HG03196 (cell line): ENCODE measurements around the gene DDX51.
"Not testable (repeated sequence)": the region's sequence is repeated elsewhere in the genome, so short reads cannot be mapped to it uniquely, and the experiment has no call there.

Experiments used
- ATAC-seq: cut with Tn5 transposase; IDR thresholded peaks from one replicate; pipeline ENCODE4 v1.9.1; 2021; ENCODE audit not compliant: unreplicated experiment

The DDX51 gene

DNA sequence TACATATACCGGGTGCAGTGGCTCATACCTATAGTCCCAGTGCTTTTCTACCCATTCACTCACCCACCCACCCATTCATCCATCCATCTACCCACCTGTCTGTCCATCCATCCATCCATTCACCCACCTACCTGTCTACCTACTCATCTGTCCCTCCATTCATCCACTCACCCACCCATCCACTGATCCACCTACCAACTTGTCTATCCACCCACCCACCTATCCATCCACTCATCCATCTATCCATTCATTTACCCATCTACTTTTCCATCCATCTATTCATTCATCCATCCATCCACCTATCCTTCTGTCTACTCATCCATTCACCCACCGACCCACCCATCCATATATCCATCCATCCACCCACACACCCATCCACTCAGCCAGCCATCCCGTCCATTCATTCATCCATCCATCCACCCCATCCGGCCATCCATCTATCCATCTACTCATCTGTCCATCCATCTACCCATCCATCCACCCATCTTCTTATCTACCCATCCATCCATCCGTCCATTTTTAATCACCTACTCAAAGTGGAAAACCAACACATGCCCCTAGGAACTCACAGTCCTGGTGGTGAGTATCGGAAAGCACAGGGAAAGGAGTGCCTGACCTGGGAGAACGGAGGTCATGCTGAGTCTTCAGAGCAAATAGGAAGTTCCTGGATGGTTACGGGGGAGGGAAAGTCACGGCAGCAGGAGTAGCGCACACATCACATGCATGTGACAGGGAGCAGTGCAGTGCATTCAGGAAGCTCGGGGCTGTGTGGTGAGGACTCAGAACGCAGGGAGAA lies 20.0 kb downstream of the DDX51 start:
- ATAC-seq = no peak

DNA sequence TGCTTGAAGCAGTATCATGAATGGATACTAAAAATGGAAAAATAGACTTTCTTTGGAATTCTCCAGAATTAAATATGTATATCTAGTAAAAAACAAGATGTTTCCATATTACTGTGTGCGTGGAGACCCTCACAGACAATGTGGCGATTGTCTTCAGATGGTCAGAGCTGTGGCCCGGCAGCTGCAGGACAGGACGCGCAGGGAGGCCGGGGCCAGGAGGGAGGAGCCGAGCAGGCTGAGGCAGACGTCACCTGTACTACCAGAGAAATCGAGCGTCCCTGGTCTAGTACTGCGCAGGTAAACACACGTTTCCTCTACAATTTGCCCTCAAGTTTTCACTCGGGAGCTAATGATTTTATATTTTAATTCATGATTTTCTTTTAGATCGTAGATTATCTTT lies 22.8 kb downstream of the DDX51 start:
- ATAC-seq = no peak

DNA sequence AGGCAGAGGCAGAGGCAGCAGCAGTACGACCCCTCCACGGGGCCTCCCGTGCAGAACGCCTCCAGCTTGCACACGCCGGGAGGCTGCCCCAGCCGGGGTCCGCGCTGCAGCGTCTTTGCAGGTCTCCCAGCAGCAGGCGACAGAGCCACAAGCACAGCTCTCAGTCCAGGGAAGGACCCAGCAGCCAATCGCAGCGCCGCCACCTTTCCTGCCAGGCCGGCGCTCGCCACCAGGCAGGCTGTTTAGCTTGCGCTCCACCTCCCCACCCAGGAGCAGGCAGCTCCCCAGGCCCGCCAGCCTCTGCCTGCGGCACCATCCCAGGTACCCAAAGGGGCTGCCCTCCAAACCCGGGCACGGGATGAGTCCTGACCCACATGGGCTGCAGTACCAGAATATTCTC lies 25.2 kb downstream of the DDX51 start:
- ATAC-seq = no peak

DNA sequence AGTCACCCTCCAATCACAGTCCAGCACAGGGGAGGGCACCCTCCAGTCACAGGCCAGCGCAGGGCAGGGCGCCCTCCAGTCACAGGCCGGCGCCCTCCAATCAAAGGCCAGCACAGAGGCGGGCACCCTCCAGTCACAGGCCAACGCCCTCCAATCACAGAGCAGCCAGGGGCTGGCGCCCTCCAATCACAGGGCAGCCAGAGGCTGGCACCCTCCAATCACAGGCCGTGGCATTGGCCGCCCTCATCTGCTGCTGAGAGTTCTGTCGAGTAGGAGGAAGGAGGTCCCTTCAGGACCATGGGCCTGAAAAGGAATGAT lies 26.6 kb downstream of the DDX51 start:
- no peak for ATAC-seq

DNA sequence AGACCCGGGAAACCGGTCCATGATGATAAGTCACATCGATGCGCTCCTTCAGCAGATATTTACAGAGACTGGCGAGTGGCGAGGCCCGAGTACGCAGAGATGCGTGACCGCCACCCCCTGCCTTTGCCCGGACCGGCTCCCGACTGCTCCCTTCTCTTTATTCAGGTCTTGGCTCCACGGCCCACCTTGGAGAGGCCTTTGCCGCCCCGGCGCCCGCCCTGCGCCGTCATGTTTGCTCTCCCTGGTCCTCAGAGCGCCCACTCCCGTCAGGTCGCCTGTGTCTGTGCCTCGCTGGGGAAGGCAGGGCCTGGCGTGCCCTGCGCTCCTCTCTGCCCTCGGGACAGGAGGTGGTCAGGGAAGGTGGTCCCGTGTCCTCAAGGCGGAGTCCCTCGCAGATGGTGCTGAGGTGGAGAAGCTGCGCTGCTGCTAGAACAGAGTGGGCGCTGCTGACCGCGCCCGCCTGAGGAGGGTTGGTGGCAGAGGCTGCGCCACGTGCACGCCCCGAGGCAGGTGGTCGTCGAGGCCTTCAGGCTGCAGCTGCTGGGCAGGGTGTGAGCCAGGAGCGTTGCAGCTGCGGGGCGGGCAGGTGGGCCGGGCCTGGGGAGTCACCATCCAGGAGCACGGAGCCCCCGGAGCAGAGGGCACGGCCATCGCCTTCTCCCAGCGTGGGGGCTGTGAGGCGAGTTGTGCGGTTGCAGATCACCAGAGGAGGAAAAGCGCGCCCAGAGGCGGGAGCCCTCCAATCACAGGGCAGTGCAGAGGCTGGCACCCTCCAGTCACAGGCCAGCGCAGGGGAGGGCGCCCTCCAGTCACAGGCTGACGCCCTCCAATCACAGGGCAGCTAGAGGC lies 27.2 kb downstream of the DDX51 start:
- no peak for ATAC-seq

DNA sequence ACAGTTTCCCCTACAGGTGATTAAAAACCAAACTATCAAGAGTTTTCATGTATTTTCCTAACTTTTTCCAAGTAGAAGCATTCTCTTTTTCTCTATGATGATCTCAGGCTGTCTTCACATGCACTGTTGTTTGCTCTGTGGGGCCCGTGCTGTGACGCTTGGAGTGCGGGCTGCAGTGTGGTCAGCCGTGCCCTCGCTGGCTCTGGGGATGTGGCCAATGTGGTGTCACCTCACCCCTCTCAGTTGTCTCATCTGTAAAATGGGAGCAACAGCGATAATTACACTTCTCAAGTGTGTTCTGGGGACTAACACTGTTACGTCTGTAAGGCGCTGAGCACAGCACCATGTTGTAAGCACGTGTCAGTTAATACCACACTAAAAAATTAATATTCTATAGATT lies 28.6 kb downstream of the DDX51 start:
- no peak for ATAC-seq

DNA sequence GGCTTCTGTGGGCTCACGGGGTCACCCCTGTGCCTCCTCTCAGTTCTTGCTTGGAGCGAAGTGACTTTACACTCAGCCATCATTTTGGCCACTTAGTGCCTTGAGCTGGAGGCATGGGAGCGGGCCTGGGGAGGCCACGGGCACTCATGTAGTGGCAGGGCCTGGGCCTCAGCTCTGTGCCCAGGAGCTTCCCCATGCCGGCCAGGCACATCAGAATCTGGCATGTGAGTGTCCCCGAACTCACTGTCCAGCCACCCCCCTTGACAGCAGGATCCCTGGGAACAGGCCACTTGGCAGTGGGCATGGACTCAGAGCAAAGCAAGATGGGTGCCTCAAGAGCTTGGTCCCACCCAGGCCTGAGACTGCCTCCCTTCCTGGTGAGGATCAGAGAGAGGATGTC lies 29.5 kb downstream of the DDX51 start:
- no peak for ATAC-seq

DNA sequence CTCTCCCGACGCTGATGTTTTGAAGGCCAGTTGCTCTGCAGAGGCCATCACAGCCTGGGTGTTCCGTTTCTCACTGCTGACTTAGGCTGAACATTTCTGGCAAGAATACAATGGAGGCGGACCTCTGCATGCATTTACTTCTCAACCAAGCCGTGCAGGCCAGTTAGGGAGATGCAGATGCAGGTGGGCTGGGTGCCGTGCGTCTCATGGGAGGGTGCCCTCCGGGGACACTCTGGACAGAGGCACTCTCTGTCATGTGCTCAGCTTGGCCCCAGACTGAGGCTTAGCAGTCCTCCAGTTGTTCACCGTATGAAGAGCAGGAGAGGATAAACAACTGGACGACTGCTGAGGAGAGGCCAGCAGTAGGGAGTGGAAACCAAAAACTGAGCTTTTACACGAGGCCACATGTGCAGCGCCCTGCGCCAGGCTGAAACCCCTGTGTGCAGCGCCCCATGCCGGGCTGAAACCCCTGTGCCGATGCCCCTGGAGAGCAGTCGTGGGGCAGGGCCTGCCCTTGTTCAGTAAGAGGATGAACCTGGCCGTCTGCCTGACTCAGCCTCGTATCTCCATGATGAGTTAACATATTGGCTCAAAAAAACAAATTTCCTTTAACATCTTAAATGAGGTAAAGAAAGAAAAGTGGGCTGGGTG lies 32.3 kb downstream of the DDX51 start:
- no peak for ATAC-seq

DNA sequence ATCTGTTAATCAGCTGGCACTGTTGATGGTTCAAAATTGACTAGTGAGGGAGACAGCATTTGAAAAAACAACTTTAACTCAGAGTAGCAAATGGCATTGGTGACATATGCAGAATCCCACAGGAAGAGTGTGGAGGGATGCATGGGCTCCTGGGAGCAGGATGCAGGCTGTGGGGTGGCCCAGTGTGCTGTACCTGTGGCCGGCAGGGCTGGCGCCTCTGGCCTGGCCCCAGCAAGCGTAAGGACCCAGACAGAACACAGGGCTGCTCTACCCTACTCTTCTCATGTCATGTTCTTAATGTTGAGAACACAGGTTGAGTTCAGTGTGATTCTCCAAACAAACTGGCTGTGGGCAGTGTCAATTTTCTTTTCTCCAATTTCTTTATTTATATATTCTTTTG lies 33.4 kb downstream of the DDX51 start:
- ATAC-seq = no peak

DNA sequence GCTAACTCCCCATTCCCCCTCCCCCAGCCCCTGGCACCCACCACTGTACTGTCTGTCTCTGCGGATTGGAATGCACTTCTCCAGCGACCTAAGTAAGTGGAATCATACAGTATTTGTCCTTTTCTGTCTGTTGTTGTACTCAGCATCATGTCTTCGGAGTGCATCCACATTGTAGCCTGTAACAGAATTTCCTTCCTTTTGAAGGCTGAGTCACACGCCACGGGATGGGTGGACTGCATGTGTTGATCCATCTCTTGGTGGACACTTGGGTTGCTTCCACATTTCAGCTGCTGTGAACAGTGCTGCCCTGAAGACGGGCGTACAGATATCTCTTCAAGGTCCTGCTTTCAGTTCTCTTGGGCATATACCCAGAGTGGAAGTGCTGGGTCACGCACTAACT lies 34.4 kb downstream of the DDX51 start:
- ATAC-seq = no peak

DNA sequence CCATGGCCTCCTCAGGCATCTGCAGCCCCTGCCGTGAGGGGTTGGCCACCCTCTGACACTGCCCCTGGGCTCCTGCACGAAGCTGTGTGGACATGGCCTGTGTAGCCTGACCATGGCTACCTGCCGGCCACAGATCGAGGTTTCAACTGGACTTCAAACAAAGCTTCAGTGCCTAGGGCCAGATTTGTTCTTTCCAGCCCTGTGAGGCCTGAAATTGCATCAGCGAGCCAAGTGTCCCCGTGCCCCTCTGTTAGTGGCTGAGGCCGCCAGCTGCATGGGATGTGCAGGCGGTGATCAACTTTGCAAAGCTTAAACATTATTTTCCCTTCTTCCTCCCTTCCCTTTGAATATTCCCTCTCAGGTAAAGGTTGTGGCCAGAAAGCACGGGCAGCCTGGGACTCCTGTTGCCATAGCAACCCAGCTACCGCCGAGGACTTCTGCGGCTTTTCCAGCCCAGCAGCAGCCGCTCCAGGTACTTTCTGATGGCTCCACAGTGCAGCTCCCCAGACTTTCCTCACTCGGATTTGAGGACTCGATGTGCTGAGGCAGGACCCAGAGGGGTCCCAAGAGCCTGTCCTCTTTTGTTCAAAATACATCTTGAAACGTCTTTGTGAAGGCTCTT lies 35.8 kb downstream of the DDX51 start:
- ATAC-seq = no peak

DNA sequence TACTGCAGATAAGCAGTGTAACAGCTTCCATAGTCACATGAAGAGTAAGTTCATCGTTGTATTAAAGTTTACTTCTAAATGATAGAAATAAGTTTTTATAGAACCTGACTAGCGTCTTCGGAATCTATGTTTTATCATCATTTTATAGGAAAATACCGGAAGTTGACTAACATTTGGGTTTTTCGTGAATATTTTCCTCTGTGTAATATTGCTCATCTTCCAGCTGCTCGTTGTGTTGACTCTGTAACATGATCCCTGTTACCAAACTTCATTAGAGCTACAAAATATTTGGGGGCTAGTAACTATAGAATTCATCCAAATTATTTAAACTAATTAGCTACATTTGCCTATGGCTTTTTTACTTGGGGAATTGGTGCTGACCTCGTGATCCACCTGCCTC lies 37.2 kb downstream of the DDX51 start:
- no peak for ATAC-seq

DNA sequence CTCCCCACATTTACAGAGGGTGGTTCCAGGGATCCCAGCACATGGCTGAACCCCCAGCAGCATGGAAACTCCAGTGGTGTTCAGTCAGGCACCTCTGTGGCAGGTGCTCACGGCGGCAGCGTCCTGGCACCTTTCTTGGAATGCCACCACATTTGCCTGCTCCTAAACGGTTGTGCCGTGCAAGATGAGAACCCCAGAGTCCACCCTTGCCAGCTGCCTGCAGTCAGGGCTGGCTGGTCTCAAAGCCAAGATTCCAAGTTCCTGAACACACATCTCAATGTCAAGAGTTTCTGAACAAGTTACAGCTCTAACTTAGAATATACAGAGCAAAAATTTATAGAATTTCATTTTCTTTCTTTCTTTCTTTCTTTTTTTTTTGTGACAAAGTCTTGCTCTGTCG lies 38.7 kb downstream of the DDX51 start:
- ATAC-seq = no peak

DNA sequence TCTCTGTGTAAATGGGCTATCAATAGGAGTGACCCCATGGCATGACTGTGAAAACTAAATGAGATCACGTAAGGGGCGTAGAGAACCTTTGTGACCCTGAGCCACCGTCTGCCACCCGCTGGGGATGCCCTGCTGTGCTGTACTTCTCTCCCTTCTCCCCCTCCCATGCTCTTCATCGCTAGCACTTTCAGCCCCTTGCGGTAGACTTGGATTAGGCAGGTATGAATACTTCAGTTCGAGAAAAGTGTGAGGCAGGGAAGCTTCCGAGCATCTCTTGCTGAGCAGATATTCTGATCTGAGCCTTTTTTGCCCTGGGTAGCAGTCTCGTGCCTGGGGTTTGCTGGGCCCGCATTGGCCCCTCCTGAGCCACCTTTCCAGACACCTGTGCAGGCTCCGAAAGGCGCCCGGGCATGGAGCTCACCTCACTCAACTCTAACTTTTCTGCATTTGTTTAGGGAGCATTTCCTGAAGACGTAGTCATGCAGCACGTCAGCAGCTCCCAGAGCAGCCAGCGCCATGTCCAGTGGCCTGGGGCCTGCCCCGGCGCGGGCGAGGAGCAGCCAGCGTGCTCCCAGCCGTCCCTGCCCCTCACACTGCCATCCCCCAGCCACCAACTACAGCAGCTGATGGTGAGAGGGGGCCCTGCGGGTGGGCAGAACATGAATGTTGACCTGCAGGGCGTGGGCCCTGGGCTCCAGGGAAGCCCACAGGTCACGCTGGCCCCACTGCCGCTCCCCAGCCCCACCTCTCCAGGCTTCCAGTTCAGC lies 40.4 kb downstream of the DDX51 start:
- no peak for ATAC-seq

DNA sequence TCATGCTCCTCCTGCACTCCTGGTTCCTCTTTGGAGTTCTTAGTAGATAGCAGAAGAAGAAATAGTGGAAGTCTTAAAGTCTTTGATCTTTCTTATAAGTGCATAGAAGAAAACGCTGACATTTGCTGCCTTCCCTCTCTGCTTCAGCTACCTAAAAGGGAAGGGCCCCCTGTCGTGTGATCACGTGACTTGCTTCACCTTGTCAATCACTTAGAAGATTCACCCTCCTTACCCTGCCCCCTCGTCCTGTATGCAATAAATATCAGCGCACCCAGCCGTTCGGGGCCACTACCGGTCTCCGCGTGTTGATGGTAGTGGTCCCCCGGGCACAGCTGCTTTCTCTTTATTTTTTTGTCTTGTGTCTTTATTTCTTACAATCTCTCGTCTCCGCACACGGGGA lies 41.0 kb downstream of the DDX51 start:
- ATAC-seq = not testable (repeated sequence)

DNA sequence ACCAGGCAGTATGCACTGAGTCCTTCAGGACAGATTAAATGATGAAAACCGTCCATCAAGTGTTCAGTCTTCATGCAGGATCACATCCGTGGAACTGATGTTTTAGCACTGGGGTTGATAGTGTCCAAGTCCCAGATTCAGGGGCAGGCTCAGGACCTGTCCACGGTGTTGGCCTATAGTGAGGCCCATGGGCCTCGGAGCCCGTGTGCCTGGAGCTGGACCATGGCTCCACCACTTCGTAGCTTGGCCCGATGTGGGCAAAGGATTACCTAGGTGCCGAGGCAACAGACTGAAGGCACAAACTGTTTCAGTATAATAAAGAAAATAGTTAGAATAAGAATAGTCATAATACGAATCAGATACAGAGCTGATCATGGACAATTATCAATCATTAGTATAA lies 41.8 kb downstream of the DDX51 start:
- ATAC-seq = no peak

DNA sequence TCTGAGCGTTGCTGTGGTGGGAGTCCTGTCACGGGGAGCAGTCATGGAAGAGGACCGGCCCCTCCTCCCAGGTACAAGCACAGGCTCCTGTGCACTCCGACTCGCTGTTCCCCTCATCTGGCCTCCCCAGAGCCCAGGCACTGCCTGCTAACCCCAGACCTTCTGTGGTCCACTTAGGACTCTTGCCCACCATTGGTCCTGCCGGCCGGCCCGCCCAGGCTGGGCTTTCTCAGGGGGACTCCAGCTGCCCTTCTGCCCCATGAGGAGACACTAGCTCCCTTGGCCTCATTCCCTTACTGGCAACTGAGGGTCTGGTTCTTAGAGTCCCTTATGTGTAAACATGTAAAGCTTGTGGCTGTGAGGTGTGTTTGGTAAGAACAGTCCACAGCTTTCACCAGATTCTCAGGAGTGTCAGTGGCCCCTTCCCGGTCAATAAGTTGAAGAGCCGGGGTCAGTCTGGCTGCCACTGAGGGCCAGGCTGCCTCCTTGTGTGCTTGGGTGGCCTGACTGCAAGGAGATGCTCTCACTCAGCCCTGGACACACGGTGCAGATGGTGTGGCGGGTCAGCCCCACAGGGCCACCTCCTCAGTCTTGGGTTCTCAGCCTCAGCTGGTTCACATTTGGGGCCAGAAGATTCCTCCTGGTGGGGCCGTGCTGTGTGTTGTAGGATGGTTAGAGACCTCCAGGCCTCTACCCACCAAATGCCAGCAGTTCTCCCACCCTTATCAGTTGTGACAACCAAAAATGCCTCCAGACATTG lies 43.6 kb downstream of the DDX51 start:
- ATAC-seq = no peak

DNA sequence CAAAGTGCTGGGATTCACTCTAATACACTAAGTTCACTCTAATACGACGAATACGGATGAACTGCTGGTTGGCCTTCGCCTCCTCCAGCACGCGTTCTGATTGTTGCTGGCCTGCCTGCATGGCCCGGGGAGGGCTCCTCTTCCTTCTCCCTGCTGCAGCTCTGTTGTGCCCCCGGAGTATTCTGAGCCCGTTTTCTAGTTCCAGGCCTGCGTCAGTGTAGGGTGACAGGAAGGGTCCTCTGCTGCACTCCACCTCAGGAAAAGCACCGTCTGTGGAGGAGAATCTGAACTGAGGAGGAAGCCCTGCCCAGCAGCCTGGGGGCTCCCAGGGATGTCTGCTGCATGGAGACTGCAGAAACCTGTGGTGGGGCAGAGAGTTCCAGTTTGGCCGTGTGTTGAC lies 44.4 kb downstream of the DDX51 start:
- no peak for ATAC-seq

DNA sequence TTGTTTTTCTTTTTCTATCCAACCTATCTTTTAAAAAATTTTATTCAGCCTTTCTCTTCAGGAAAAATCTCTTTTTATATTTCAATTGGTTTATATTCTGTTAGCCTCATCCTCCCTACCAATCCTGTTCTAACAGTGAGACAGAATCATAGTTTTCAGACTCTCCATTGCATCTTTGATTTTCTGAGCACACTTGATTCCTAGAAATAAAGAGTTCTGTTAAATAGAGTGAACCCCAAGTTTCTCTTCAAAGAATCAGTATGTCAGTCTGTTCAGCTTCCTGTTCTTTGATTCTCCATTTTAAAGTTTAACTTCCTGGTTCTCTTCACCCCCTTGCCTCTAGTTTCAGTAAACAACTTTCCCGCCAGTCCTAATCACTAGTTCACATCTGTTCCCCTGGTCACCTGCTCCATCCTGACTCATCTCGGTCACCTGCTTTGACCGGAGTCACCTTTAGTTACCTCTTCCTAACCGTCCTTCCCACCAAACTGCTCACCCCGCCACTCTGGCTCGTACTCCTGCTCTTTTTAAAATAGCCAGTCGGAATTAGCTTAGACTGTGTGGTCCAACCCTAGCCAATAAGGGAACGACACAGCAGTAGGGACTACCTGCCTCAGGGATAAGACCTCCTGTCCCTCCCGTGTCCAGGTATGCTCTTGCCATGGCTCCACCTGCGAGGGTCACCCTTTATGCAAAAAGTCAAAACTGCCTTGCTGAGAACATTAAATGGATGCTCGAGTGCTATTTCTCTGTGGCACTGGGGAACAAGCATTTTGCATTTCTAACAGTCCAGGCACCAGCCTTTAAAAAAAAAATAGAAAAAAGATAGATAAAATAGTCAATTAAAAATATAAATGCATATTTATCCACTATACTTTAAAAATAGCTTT lies 48.4 kb downstream of the DDX51 start:
- ATAC-seq = no peak
